ENCODE measurements around the gene FAM120B. TPM values are rescaled to one million over a fixed set of nuclear protein-coding genes. Genes with fewer than 3 reads are reported as not detected.

Gene FAM120B
- total RNA-seq, 6 experiments from 2014 or later: 33.3 to 36.6 (median 35.4) TPM

- DNase-seq: no peak
- H3K4me1 Mint-ChIP-seq (ENCODE audit: low read depth): no peaks in the 10 kb centered on the region
These were observed 66.1 kb downstream of the FAM120B start for GRCh38 chr6:170372380-170373325.

DNA sequence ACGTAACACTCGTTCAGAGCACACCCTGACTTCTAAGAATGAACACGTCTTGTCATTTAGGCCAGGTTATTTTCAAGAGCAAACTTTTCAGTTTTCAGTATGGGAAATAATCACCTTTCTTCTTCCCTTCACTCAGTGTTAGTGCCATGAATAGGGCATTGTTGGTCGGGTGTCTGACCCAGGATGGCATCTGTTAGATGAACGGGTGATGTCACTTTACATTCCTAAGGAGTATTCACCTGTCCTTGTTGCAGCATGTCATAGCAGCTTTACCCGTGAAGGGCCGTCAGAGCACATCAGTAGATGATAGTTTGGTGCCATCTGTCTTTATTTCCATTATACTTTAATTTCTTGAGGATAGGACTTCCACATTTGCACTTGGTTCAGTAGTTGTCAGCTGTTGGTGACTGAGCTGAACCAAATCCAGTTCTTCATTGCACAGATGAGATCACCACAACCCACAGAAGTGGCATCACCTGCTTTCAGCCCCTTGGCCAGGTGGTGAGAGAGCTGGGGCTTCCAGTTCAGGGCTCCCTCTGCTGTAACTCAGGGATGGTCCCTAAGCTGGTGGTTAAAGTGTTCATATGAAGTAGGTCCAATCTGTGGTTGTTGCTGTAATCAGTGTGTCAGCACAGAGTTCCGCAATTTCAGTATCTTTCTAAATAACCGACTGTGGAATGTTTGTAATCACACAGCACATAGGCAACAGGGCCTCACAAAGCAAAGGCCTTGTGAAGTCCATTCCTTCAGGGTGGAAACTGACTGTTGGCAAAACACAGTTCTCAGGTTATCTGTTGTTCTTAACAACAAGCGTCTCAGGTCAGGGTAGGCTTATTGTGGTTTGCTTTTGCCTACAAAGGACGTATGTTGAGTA, 68.2 kb downstream of the FAM120B start:
- Mint-ChIP-seq H3K4me3 (no peak overlapping the region), H3K27me3 (ENCODE audit: insufficient read depth) (no peaks in the 10 kb centered on the region; the same call in 1 of the 2 replicates), H3K27ac (no peak overlapping the region), H3K4me1 (ENCODE audit: low read depth) (no peaks in the 10 kb centered on the region), H3K36me3 (ENCODE audit: low read depth) (peaks cover 16% of the 10 kb centered on the region), H3K9me3 (no peaks in the 10 kb centered on the region)
- no peak for DNase-seq
- no peak for TF ChIP-seq CTCF (IDR thresholded peaks at IDR 0.05)

More at GRCh38 chr6:170372380-170373325, 66.1 kb downstream of the FAM120B start:
- no peak for TF ChIP-seq CTCF (IDR thresholded peaks at IDR 0.05)
- Mint-ChIP-seq H3K9me3 (no peaks in the 10 kb centered on the region), H3K36me3 (ENCODE audit: low read depth) (peaks cover 15% of the 10 kb centered on the region), H3K4me3 (no peak overlapping the region), H3K27me3 (ENCODE audit: insufficient read depth) (no peaks in the 10 kb centered on the region), H3K27ac (no peak overlapping the region)

DNA sequence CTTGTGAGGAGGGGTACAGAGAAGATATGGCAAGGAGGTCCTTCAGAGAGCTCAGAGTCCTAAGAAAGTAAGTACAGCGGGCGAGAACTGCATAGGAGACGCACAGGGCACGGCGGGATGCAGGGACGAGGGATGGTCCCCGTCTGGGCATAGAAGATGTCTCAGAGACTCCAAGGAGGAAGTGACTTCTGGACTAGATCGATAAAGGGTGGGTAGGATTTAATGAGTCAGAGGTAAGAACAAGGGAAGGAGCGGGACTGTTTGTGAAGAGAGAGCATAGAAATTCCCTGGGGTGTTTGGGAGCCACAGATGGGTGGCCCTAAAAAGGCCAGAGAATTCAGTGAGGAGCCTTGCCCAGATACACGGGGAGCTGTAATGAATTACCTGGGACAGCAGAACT, 69.1 kb downstream of the FAM120B start:
- Mint-ChIP-seq H3K4me3 (no peak overlapping the region), H3K9me3 (no peaks in the 10 kb centered on the region), H3K4me1 (ENCODE audit: low read depth) (no peaks in the 10 kb centered on the region), H3K27ac (no peak overlapping the region), H3K27me3 (ENCODE audit: insufficient read depth) (no peaks in the 10 kb centered on the region; the same call in 1 of the 2 replicates), H3K36me3 (ENCODE audit: low read depth) (peaks cover 19% of the 10 kb centered on the region)
- DNase-seq: no peak
- TF ChIP-seq CTCF (IDR thresholded peaks at IDR 0.05): no peak

DNA sequence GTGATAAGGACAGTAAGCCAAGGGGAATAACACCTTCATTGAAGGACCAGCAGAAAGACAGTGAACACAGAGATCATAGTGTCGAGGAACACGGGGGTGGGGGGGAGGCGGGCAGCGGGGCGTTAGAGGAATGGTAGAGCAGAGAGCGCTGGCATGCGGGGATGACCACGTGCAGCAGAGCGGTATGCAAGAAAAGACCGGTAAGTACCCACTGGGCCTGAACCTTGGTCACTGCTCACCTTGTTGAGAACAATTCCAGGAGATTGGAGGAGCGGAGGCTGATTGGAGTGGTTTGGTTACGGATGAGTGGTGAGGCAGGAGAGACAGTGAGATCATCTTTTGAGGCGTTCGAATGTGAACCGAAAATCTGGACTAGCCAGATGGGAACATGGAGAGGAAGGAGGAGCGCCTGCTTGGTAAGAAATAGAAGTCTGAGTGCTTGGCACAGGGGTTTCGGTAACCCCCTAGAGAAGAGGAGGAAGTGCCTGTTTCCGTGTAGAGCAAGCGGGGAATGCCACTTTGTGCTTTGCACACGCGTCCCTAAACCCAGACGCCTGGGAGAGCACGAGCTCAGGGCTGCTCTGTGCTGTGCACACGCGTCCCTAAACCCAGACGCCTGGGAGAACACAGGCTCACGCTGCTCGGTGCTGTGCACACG, 70.0 kb downstream of the FAM120B start:
- H3K4me3 Mint-ChIP-seq: no peak overlapping the region
- no peak for DNase-seq
- H3K36me3 Mint-ChIP-seq (ENCODE audit: low read depth): peaks cover 19% of the 10 kb centered on the region
- no peaks in the 10 kb centered on the region for H3K9me3 Mint-ChIP-seq
- no peaks in the 10 kb centered on the region for H3K4me1 Mint-ChIP-seq (ENCODE audit: low read depth)
- no peak overlapping the region for H3K27ac Mint-ChIP-seq
- no peaks in the 10 kb centered on the region; the same call in 1 of the 2 replicates for H3K27me3 Mint-ChIP-seq (ENCODE audit: insufficient read depth)
- TF ChIP-seq CTCF (IDR thresholded peaks at IDR 0.05): no peak

DNA sequence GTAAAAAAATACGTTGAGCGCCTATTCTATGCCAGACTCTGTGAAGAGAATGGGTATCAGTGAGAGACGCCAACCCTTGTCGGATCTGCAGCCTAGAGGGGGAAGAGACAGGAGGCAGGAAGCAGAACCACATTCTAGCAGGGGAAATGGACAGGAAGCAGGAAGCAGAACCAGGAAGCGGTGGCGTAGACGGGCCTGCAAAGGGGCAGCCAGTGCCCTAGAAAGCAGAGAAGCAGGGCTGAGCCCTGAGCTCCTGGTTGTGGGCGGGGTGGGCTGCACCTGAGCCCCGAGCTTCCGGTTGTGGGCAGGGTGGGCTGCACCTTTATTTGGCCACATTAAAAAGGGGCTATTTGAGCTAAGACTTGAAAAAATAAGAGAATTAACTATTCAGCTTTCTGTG, 71.9 kb downstream of the FAM120B start:
- Mint-ChIP-seq H3K36me3 (ENCODE audit: low read depth) (peaks cover 22% of the 10 kb centered on the region), H3K4me1 (ENCODE audit: low read depth) (no peaks in the 10 kb centered on the region), H3K9me3 (no peaks in the 10 kb centered on the region), H3K4me3 (no peak overlapping the region), H3K27me3 (ENCODE audit: insufficient read depth) (no peaks in the 10 kb centered on the region; the same call in 1 of the 2 replicates), H3K27ac (no peak overlapping the region)
- no peak for TF ChIP-seq CTCF (IDR thresholded peaks at IDR 0.05)
- DNase-seq: no peak
